ENCODE data around the gene CHADL. TPM values are rescaled to one million over a fixed set of nuclear protein-coding genes. Genes with fewer than 3 reads are reported as not detected.
"Not testable (repeated sequence)": the region's sequence is repeated elsewhere in the genome, so short reads cannot be mapped to it uniquely, and the experiment has no call there.

Gene CHADL
- total RNA-seq, 1 donor from 2014 or later: not detected

GRCh38 chr22:41184679-41185078 lies 56.1 kb downstream of the CHADL start:
- no peak for TF ChIP-seq CTCF (IDR thresholded peaks at IDR 0.05)
- ATAC-seq (ENCODE audit: low read depth) (no peak), DNase-seq (no peak)
- ChIA-PET CTCF (no interaction called here), POLR2A (interaction anchor here (0.5 kb wide), 1 partner anchor 11 kb away, joined by 5 read pairs; no protein-coding TSS in a partner anchor)
- H3K9me3 Mint-ChIP-seq: no peaks in the 10 kb centered on the region
- no peak overlapping the region for H3K27ac Mint-ChIP-seq
- intact Hi-C loops (cut with micrococcal nuclease): no loop called here
- H3K27me3 Mint-ChIP-seq: no peaks in the 10 kb centered on the region
- H3K36me3 Mint-ChIP-seq (ENCODE audit: low read depth): peaks cover 11% of the 10 kb centered on the region
- peaks cover 11% of the 10 kb centered on the region for H3K4me1 Mint-ChIP-seq
- no peak overlapping the region for H3K4me3 Mint-ChIP-seq

GRCh38 chr22:41181349-41182241 lies 59.1 kb downstream of the CHADL start:
- no peak for DNase-seq
- TF ChIP-seq CTCF (IDR thresholded peaks at IDR 0.05): no peak
- no peak for ATAC-seq (ENCODE audit: low read depth)
- no peak overlapping the region for H3K4me3 Mint-ChIP-seq
- intact Hi-C loops (cut with micrococcal nuclease): no loop called here
- CTCF ChIA-PET: interaction anchor here (0.7 kb wide), 1 partner anchor 259 kb away, joined by 5 read pairs; no protein-coding TSS in a partner anchor
- no peaks in the 10 kb centered on the region for H3K9me3 Mint-ChIP-seq
- POLR2A ChIA-PET: interaction anchor here (0.6 to 1.0 kb wide), 4 partner anchors 56 to 1342 kb away, joined by 3 to 8 read pairs (median 6); no protein-coding TSS in a partner anchor
- no peaks in the 10 kb centered on the region for H3K27me3 Mint-ChIP-seq
- H3K4me1 Mint-ChIP-seq: peaks cover 20% of the 10 kb centered on the region
- peak overlapping the region; percentile 8 for H3K27ac Mint-ChIP-seq
- H3K36me3 Mint-ChIP-seq (ENCODE audit: low read depth): peaks cover 36% of the 10 kb centered on the region

GRCh38 chr22:41180926-41181325 lies 59.8 kb downstream of the CHADL start:
- no peaks in the 10 kb centered on the region for H3K9me3 Mint-ChIP-seq
- no peak for DNase-seq
- H3K27ac Mint-ChIP-seq: peak overlapping the region; percentile 8
- H3K36me3 Mint-ChIP-seq (ENCODE audit: low read depth): peaks cover 42% of the 10 kb centered on the region
- H3K4me1 Mint-ChIP-seq: peaks cover 22% of the 10 kb centered on the region
- intact Hi-C loops (cut with micrococcal nuclease): no loop called here
- H3K27me3 Mint-ChIP-seq: no peaks in the 10 kb centered on the region
- POLR2A ChIA-PET: interaction anchor here (1.0 kb wide), 1 partner anchor 57 kb away, joined by 3 read pairs; no protein-coding TSS in a partner anchor
- CTCF ChIA-PET: interaction anchor here (0.7 to 0.8 kb wide), 2 partner anchors 57 to 258 kb away, joined by 3 to 5 read pairs; no protein-coding TSS in a partner anchor
- TF ChIP-seq CTCF (IDR thresholded peaks at IDR 0.05): no peak
- H3K4me3 Mint-ChIP-seq: no peak overlapping the region
- ATAC-seq (ENCODE audit: low read depth): no peak

GRCh38 chr22:41180362-41180761 lies 60.4 kb downstream of the CHADL start:
- H3K36me3 Mint-ChIP-seq (ENCODE audit: low read depth): peaks cover 48% of the 10 kb centered on the region
- H3K27ac Mint-ChIP-seq; H3K4me3 Mint-ChIP-seq; DNase-seq; POLR2A ChIA-PET; ATAC-seq (ENCODE audit: low read depth); H3K27me3 Mint-ChIP-seq; H3K9me3 Mint-ChIP-seq; intact Hi-C loops (cut with micrococcal nuclease): not testable (repeated sequence)
- CTCF ChIA-PET: interaction anchor here (0.8 kb wide), 1 partner anchor 57 kb away, joined by 3 read pairs; no protein-coding TSS in a partner anchor
- peaks cover 28% of the 10 kb centered on the region for H3K4me1 Mint-ChIP-seq

Other genes starting within 250 kb of the CHADL start
- gene EP300, start 148.3 kb downstream of the CHADL start, total RNA-seq: 131 and 159 TPM in 2 replicates
- 39.9 and 42.3 TPM in 2 replicates for gene L3MBTL2, start 35.6 kb downstream of the CHADL start, total RNA-seq
- gene RANGAP1, start 45.3 kb upstream of the CHADL start, total RNA-seq: 48.9 and 56.4 TPM in 2 replicates
- gene ZC3H7B, start 60.6 kb upstream of the CHADL start, total RNA-seq: 54.0 and 58.2 TPM in 2 replicates
- 5.1 and 5.2 TPM in 2 replicates for gene TEF, start 141.0 kb upstream of the CHADL start, total RNA-seq
- 53.7 and 60.3 TPM in 2 replicates for gene TOB2, start 205.9 kb upstream of the CHADL start, total RNA-seq
- 47.4 and 54.0 TPM in 2 replicates for gene PHF5A, start 227.8 kb upstream of the CHADL start, total RNA-seq
- 152 and 153 TPM in 2 replicates for gene ACO2, start 228.2 kb upstream of the CHADL start, total RNA-seq